ENCODE results near the gene BCKDHB.

Gene BCKDHB

DNA sequence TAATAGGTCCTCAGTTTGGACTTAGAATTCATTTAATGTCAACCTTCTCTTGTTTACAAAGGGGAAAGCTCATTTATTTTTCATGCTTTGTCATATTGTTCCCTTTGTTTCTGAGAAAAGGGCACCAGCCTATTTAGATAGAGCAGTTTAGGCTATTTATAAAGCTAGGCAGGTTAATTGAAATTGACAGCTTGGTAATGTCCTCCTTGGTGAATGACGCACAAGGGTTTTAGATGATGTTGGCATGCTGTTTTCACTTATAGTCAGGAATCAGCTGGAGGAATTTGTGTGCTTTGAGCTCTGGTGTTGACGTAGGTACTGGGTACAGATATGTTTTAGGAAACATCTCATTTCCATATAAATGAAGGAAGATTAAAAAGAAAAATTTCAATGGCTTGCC is 45.2 kb downstream of the BCKDHB start:
- no peak for DNase-seq (ENCODE audit: low spot score)

DNA sequence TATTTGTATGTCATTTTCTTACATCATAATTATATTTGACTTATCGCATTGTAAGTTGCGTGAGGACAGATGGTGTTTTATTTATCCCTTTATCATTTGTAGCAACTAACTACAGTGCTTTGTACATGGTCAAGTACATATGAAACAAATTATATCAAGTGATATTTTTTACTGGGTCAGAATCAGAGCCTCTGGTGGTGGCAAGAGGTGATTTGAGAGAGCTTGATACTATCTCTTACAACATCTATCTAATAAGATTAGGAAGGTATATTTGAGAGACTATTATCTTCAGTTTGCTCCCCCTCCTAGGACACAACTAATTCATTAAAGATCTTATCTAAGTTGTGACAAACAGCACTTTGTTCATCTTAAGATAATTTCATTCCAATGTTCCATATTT is 47.7 kb downstream of the BCKDHB start:
- no peak for DNase-seq (ENCODE audit: low spot score)

DNA sequence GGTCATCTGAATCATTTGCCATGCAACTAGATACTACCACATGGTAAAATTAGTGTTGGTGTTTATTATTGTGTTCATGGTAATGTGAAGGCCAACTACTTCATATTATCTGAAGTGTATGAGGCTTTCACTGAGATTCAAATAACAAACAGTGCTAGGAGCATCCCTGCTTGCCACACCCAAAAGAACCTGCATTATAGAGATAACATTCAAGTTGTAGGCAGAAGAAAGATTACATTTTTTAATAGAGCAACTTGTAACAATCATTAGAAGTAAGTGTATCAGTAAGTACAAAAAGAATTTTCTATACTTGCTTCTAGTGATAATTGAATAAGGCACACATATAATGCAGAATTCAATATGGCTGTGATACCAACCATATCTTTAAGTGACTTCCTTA is 49.8 kb downstream of the BCKDHB start:
- DNase-seq (ENCODE audit: low spot score), result no peak

DNA sequence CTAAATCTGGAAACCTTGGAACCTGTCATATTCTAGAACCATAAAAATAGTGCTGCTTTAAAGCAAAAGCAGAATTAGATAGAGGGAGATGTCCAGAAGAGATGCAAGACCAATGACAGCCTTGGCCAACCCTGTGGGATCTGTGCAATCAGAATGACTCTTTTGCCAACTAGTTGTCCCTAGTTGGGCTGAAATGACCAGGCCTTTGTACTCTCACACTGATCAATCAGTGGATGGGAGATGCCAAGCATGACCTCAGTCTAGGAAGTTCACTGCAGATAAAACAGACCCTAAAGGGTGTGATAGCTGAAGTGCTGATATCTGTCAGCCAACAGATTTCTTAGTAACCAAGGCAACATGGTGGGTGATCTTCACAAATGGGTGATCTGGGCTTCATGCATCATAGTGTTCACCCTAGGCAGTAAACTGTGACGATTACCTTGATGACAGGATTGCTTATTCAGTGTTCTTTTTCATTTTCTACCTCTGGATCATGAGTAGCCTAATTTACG is 52.1 kb downstream of the BCKDHB start:
- no peak for DNase-seq (ENCODE audit: low spot score)

DNA sequence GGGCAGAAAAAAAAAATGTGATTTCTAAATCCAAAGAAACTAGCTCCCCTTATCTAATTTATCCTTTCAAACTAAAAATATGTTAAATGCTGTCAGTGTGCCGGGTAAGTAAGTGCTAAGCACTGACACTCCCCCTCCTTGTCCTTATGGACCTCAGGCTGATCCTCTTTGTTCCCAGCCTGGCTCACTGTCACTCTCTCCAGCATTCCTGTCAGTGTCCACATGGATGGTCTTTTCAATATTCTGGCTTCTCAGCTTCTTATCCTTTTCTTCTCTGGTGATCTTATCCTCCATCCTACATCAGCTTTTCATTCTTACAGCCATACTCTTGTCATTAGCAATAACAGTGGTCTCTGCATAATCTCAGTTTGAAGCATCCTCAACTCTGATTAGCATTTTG is 55.0 kb downstream of the BCKDHB start:
- DNase-seq (ENCODE audit: low spot score), result no peak

DNA sequence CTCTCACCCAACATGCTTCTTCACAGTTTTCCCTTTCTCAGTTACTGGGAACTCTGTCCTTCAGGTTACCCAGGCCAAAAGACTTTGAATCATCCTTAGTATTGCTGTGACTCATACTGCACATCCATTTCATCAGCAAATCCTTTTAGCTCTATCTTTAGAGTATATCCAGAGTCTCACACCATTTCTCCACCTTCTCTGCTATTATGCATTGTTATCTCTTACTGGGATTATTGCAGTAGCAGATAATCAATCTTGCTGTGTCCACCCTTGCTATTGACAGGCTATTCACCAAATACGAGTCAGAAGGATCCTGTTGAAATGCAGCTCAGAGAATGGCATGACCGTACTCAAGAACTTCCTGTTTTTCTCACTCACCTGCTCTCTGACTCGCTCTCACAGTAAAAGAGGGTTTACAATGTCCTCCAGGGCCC is 57.3 kb downstream of the BCKDHB start:
- peak; percentile 38 for DNase-seq (ENCODE audit: low spot score)

DNA sequence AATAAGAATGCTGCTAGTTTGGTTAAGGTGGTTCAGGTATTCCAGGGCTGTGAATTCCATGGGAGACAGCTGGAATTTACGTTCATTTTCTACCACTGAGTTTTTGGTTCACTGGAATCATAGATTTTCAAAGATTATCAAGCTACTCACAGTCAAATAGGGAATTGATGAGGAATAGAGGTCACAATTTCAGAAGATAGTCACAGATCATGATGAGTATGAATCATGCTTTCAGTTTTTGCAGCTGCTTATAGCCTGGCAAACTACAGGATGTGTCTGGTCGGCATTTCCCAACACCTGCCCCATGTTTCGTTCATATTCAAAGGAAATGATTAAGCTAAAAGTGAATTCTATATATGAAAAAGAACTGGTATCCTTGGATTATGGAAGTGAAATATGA is 58.7 kb downstream of the BCKDHB start:
- peak; percentile 57 for DNase-seq (ENCODE audit: low spot score)

DNA sequence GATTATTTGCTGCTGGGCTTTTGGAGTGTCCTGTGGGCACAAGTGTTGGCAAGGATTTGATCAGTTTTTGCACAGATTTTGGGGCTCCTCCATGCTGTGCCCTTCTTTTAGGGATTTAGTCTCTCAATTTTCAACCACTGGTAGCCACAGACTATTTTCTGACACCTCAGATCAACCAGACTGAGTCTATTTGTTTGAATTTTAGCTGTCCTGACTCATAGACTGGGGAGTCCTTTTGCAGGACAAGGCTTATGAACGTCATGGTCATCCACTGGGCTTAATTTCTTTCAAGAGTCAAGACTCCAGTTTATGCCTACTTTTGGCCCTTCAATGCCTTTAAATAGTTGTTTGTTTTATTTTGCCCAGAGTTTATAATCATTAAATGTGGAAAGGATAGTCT is 59.3 kb downstream of the BCKDHB start:
- no peak for DNase-seq (ENCODE audit: low spot score)

DNA sequence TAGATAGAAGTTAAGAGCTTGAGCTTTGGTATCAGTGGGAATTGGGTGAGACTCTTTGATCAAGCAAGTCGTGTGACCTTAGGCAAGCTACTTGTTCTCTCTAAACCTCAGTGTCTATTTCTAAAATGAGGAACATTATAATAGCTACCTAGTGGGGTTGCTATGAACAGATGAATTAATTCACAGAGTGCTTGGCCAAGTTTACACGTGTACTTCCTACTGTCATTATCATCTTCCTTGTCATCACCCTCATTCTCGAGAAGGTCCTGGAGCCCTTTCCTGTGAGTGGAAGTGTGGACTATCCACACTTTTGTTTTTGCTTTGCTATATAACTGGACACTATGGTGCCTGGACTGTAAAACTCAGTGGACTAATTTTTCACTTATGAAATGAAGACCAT is 64.0 kb downstream of the BCKDHB start:
- DNase-seq (ENCODE audit: low spot score), result no peak

DNA sequence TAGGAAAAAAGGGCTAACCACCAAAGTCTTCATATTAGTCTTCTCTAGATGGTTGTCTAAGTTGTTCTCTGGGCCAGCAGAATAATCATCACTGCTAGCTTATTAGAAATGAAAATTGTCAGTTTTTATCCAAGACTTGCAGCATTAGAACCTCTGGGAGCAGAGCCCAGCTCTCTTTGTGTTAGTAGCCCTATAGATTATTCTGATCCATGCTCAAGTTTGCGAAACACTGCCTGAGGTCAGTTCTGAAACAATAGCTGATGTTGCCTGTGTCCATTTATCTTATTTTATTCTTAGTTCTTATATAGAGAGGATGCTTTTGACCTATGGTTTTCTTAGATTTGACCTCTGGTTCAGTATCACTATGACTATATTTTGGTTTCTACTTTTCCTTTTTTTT is 66.9 kb downstream of the BCKDHB start:
- DNase-seq (ENCODE audit: low spot score), result no peak

DNA sequence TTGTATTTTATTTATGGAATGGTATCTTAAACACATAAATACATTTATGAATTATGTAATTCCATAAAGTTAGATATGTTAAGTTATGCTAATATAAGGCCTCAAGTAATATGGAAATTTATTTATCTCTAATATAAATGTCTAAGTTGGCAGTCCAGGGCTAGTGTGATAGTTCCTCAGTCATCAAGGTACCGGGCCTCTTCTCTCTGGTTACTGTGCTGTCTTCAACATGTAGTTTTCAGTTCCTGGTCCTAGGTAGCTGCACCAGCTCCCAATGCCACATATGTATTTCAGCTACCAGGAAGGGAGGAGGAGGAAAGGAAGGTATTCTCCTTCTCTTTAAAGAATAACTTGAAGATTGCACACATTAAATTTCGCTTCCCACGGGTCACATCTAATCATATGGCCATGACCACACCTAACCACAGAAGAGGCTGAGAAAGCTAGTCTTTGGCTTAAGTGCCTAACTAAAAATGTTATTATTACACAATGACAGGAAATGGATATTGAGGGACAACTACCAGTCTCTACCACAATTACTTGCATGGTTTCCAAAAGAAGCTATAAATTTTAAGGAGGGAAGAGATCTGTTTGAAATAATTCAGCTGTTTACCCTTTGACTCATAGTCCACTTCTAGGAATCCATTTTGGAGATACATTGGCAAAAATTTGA is 68.6 kb downstream of the BCKDHB start:
- no peak for DNase-seq (ENCODE audit: low spot score)

DNA sequence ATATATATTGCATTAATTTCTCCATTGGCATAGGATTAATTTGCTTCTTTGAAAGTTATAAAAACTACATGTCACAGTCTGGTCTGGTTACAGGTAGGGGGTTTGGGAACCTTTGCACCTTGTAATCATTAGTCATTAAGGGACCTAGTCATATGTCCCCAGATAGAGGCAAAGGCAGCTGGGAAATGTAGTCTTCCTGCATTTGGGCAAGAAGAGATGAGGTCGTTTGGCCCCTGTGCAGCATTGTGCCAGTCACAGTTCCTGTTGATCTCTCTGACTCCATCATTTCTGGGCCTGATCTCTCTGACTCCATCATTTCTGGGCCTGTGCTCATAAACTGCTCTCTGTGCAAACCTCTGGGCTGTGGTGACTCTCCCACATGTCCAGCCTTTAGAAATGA is 73.2 kb downstream of the BCKDHB start:
- DNase-seq (ENCODE audit: low spot score), result no peak

DNA sequence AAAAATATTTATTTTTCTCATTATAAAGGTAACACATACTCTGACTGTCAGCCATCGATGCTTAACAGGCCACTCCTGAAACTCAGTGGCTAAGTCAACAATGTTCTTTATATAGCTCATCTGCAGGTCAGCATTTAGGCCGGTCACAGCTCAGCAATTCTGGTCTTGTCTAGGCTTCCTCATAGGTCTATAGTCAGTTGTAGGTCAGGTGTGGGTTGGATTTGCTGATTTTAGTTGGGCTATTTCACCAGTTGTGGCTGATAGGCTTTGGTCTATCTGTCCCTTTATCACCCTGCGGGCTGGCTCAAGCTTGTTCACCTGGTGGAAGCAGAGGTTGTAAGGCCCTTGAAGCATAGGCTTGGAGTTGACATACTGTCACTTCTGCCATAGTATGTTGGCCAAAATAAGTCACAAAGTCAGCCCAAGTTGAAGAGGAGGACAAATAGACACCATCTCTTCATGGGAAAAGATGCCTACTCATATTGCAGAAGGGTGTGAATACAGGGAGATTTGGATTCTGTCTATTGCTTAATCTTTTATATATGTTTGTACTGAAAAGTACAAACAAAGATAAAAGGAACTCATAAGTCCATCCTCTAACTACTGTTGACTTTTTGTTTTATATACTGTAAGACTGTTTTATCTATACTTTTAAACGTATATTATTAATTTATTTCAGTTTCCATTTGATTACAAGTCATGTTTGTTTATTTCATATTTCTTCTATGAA is 75.0 kb downstream of the BCKDHB start:
- DNase-seq (ENCODE audit: low spot score), result no peak

DNA sequence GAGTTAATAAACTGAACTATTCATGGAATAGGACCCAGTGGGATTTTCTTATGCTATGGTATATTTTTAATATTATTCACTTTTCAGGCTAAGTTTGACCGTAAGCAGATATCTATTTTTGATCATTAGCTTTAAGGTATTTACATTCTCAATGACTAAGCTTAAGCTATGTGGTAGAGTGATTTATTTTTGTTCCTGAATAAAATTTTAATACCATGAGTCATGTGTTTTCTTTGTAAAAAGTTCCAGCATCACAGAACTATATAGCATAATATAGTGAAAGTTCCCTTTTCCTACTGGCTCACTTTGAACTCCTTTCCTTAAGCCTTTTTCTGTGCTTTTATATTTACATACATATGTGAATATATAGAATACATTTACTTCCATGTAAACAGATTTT is 75.8 kb downstream of the BCKDHB start:
- DNase-seq (ENCODE audit: low spot score), result peak; percentile 67

DNA sequence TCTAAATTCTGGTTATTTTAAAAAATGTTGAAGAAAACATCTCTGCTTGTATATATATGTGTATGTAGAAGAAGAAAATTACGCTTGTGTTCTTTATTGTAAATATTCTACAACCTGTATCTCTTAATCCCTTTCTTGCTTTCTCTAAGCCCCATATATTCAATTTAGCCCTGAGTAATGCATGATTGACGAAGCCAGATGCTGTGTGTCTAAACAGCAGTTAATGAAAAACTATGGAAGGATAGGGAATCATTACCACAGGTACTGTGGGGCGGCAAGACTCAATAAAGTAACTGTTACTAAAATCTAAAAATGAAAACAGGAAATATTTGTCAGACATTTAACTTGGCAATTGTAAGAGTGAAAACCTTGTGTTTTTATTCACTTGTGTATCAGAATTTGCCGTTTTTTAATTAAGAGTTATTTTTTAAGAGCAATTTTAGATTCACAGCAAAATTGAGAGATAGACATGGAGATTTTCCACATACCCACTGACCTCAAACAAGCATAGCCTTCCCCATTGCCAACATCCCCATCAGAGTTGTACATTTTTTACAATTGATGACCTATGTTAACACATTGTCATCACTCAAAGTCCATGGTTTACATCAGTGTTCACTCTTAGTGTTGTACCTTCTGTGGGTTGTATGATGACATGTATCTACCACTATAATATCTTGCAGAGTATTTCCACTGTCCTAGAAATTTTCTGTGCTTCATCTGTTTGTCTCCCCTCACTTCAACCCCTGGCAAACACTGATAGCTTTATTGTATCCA is 76.7 kb downstream of the BCKDHB start:
- no peak for DNase-seq (ENCODE audit: low spot score)

DNA sequence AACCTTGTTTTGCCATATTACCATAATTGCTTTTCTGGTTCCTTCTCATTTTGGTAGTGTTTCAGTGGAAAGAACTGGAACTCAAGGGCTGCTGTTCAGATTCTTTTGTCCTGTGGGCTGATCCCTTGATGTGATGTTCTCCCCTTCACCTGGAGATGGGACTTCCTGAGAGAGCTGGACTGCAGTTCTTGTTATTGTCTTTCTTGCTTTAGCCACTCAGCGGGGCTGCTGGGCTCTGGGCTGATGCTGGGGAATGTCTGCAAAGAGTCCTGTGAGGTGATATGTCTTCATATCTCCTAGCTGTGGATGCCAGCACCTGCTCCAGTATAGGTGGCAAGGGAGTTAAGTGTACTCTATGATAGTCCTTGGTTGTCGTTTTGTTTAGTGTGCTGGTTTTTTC is 79.0 kb downstream of the BCKDHB start:
- DNase-seq (ENCODE audit: low spot score), result no peak

DNA sequence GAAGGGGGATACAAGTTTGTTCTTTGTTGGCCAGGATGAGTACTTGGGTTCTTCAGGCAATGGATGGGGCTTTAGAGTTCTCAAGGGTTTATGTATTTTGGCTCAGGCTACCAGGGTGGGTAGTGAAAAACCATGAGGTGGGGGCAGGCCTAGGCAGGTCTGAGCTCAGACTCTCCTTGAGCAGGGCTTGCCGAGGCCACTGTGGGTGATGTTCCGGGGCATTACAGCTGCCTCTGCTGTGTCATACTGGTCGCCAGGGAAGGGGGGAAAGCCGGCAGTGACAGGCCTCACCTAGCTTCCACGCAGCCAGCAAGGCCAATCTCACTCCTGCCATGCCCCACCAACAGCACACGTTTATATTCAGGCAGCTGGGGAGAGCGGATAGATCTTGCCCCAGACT is 79.6 kb downstream of the BCKDHB start:
- no peak for DNase-seq (ENCODE audit: low spot score)

DNA sequence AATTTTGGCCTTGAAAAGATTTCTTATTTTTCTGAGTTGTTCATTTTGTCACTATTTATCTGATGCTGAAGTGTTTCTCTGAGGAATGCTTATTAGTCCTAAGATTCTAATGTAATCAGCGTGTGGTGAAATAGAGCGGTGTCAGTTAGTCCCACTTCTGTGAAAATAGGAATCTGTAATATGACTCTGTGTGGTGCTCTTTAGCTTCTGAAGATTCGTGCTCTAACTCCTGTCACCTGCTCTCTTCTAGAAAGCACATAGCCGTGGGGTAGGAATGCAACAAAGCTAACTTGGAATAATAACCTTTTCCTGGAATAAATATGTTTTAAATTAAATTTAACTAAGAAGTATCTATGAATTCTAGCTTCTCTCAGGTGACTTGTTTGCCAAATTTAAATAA is 90.4 kb downstream of the BCKDHB start:
- DNase-seq (ENCODE audit: low spot score), result no peak

DNA sequence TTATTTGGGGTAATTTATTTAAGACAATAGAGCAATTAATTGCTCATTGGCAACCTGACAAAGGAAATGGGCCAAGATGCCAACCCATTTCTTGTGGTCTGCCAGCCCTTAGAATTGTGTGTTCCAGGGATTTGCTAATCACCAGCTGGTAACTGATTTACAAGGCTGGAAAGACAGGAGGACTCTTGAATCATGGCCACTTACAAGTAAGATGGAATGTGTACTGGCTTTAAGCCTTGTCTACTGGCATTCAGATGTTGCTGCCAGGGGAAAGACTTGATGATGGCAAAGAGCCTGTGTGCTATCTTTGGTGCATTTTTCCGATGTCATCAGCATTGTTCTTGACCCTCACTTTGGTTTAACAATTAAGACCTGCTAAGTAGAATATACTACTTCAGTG is 91.0 kb downstream of the BCKDHB start:
- no peak for DNase-seq (ENCODE audit: low spot score)

DNA sequence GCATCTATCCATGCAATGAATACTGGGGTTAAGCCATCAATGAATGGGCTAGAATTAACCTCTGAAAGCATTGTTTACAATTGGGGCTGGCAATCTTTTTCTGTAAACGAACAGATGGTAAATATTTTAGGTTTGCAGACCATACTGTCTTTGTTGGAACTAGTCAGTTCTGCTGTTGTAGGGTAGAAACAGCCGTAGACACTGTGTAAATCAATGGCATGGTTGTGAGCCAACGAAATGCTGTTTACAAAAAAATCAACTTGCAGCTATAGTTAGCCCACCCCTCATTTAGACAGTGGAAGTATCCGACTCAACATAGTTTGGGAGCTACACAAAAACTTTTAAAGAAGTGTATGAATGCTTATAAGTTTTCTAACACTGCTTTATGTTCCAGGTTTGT is 91.5 kb downstream of the BCKDHB start:
- no peak for DNase-seq (ENCODE audit: low spot score)

DNA sequence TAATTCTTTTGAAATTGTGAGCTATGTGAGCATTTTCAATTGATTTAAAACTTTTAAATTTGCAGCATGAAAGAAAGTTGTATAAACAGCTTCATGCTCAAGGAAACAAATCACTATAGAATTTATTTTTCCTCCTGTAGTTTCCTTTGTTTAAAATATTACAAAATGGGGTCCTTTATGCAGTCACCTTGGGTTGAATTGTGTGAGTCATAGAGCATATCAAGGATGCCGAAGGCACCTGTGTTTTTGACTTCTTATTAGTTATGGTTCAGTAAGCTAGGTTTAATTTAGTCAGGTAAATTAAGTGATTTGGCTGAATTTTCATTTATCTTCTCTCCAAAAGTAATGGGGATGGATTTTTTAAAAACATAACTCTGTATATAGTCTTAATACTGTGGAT is 96.8 kb downstream of the BCKDHB start:
- DNase-seq (ENCODE audit: low spot score), result no peak

DNA sequence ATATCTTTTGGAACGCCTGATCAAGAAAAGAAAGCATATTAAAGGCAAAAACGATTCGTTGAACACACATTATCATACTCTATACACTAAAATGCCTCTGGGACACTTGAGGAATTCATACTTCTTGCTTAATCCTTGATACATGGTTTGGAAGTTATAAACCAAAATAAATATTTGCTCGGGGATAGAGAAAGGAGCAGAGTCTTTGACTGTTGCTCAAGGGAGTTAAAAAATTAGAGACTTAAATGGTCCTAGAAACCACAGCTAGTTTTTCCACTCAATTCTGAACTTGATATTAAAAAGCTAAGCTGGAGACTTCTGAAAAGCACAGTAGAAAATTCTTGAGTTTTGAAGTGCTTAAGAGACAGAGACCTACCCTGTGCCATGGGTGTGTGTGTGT is 98.9 kb downstream of the BCKDHB start:
- no peak for DNase-seq (ENCODE audit: low spot score)

DNA sequence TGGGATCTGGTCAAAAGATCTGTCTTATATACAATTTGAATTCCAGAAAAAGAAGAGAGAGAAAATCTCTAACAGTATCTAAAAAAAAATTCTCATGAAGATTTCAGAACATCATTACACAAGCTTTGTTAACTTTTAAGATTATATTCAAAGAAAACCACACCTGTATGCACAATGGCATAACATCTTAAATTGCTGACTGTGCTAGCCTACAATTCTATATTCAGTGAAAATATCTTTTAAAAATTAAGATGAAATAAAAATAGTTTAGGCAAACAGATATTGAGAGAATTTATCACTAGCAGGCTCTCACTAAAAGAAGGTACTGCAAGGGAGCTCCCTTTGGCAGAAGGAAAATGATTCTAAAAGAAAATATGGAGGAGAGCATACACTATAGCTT is 100.3 kb downstream of the BCKDHB start:
- no peak for DNase-seq (ENCODE audit: low spot score)

All from kidney capillary endothelial cell (primary cell).